PFSK-1 (cell line): ENCODE data around the gene EXOC4.

Source experiments
- FOXP2 ChIP-seq: optimal IDR thresholded peaks from 2 replicates; pipeline ENCODE3; 2011; ENCODE audit warnings: borderline replicate concordance, control low read depth, inconsistent platforms; ENCODE audit not compliant: insufficient read depth; ENCODE audit errors: extremely low read length, extremely low read depth
- POLR2AphosphoS5 ChIP-seq: IDR thresholded peaks from 2 replicates; pipeline ENCODE4 v1.6.1; 2012; ENCODE audit warnings: low read depth, mild to moderate bottlenecking, control low read depth, low read length, moderate library complexity
- REST ChIP-seq, 2 experiments: IDR thresholded peaks; 2 replicates each; pipeline versions ENCODE4 v1.6.1 to v1.8.0; 2011 to 2012; ENCODE audit warnings: low read depth in 2 of 2, low read length in 2 of 2, control low read depth in 1 of 2, inconsistent platforms in 1 of 2, mild to moderate bottlenecking in 1 of 2, moderate library complexity in 1 of 2; ENCODE audit not compliant: insufficient read depth in 1 of 2
- SIN3A ChIP-seq: IDR thresholded peaks from 2 replicates; pipeline ENCODE4 v1.6.1; 2012; ENCODE audit warnings: mild to moderate bottlenecking, low read length, moderate library complexity, borderline replicate concordance; ENCODE audit not compliant: insufficient read depth
- TAF1 ChIP-seq: IDR thresholded peaks from 2 replicates; pipeline ENCODE4 v1.6.1; 2012; ENCODE audit warnings: low read length, control low read depth, borderline replicate concordance; ENCODE audit not compliant: insufficient read depth

The EXOC4 gene

GRCh38 chr7:133801341-133801740 lies 548.5 kb downstream of the EXOC4 start:
- TF ChIP-seq REST (IDR thresholded peaks at IDR 0.05; ENCODE audit: insufficient read depth in 1 of 2, low read depth in 2 of 2, low read length in 2 of 2) (no peak), FOXP2 (no peak), POLR2AphosphoS5 (no peak), TAF1 (no peak), SIN3A (no peak)

- TF ChIP-seq FOXP2, result no peak
Observed at GRCh38 chr7:133804127-133804526, 551.2 kb downstream of the EXOC4 start.

- TF ChIP-seq POLR2AphosphoS5 (no peak), TAF1 (no peak), REST (IDR thresholded peaks at IDR 0.05; ENCODE audit: insufficient read depth in 1 of 2, low read depth in 2 of 2, low read length in 2 of 2) (no peak), FOXP2 (no peak)
Observed at GRCh38 chr7:133805426-133805825, 552.5 kb downstream of the EXOC4 start.

GRCh38 chr7:133807624-133808492 lies 555.0 kb downstream of the EXOC4 start:
- TF ChIP-seq FOXP2, result no peak
- TF ChIP-seq REST (IDR thresholded peaks at IDR 0.05; ENCODE audit: insufficient read depth in 1 of 2, low read depth in 2 of 2, low read length in 2 of 2), result no peak
- TF ChIP-seq TAF1, result no peak
- TF ChIP-seq SIN3A, result no peak
- TF ChIP-seq POLR2AphosphoS5, result no peak

- TF ChIP-seq POLR2AphosphoS5, result no peak
Observed at GRCh38 chr7:133808493-133808866, 555.6 kb downstream of the EXOC4 start.

GRCh38 chr7:133812877-133813276 lies 560.0 kb downstream of the EXOC4 start:
- TF ChIP-seq TAF1 (no peak), SIN3A (no peak), REST (IDR thresholded peaks at IDR 0.05; ENCODE audit: insufficient read depth in 1 of 2, low read depth in 2 of 2, low read length in 2 of 2) (no peak), FOXP2 (no peak), POLR2AphosphoS5 (no peak)
